GM19043 (cell line): Measurements from ENCODE around the gene ARHGEF1.
"Not testable (repeated sequence)": the region's sequence is repeated elsewhere in the genome, so short reads cannot be mapped to it uniquely, and the experiment has no call there.

Experiments
- ATAC-seq: cut with Tn5 transposase; IDR thresholded peaks from one replicate; pipeline ENCODE4 v1.9.1; 2021; ENCODE audit warnings: low read depth; ENCODE audit not compliant: unreplicated experiment

Gene ARHGEF1

DNA sequence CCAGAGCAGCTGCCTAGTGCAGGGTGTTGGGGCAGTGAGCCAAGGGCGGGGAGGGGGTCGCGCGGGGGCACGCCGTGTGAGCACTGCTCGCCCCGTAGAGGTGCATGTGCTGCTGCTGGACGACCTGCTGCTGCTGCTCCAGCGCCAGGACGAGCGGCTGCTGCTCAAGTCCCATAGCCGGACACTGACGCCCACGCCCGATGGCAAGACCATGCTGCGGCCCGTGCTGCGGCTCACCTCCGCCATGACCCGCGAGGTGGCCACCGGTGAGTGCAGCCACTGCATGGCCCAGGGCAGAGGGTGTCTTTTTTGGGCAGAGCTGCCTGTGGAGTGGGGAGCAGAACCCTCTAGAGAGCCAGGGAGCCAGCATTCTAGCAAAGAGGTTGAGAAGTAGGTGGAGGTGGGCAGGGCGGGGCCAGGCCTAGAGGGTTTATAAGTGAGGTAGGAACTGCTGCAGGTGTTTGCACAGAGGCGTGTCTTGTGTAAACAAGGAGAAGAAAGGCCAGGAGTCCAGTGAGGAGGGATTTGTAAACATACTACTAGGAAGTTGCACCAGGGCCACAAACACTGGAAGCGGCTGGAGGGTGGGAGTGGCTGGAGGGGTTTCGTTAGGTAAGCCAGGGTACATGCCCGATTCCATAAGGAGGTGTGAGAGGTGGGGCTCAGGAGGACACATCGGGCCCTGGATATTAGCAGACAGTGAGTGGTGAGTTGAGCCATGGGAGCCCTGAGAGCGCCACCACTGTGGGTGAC lies 21.3 kb downstream of the ARHGEF1 start:
- ATAC-seq, result no peak

DNA sequence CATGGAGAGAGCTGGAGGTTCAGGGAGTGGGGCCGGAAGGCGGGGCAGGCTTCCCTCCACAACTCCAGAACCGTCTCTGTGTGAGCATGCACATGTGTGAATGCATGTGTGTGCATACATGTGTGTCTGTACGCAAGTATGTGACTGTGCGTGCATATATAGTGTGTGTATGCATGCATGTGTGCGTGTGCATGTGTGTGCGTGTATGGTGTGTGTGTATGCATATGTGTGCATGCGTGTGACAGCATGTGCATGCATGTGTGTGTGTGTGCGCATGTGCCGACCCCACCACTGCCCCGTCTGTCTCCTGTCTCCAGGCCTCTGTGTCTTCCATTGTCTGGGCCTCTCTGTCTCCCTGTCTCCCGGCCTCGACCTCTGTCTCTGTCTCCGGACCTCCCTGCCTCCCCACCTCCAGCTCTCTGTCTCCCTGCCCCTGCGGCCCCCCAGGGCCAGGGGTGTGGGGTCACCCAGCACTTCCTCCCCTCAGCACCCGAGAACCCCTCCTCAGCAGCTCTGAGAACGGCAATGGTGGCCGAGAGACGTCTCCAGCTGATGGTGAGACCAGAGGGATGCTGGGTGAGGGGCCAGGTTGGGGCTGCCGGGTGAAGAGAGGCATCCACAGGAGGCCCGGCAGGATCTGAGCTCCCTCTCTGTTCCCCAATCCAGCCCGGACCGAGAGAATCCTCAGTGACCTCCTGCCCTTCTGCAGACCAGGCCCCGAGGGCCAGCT lies 22.5 kb downstream of the ARHGEF1 start:
- no peak for ATAC-seq

DNA sequence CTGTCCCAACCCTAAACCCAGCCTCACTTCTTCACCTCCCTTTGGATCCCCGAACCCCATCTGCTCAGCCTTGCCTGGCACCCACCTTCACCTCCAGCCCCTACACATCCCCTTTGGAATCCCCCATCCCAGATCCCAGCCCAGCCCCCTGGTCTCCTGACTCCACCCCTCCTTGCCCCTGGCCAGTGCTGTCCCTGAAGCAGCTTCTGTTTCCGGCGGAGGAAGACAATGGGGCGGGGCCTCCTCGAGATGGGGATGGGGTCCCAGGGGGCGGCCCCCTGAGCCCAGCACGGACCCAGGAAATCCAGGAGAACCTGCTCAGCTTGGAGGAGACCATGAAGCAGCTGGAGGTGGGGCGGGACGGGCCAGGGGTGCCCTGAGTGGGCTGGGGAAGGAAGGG lies 23.3 kb downstream of the ARHGEF1 start:
- no peak for ATAC-seq

DNA sequence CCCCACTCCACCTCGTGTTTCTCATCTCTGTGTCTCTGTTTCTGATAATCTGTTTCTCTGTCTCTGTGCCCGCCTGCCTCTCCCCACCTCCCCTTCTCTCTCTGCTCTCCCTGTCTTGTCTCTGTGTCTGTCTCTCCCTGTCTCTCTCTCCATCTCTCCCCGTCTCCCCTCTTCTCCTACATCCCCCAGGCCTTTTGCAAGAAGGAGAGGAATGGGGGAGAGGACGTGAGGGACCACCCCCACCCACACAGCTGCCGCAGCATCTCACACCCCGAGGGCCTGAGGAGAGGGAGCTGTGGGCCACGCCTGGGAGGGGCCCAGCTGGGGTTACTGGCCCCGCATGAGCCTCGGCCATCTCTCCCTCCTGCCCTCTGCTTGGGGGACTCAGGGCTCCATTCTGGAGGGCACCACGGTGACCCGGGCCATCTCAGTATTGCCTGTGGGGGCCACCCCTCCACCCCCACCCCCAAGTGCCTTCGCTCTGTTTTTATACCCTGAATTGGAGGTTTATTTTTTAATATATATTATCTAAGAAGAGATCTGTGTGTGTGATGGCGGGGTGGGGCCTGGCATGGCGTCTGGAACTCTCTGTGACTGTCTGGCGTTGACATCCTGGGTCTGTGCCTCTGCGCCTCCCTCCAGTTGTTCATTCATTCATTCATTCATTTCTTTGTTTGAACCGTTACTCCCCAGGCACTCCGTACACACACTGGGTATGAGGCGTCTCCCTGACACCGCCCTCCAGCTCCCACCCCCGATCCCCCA lies 24.1 kb downstream of the ARHGEF1 start:
- no peak for ATAC-seq

DNA sequence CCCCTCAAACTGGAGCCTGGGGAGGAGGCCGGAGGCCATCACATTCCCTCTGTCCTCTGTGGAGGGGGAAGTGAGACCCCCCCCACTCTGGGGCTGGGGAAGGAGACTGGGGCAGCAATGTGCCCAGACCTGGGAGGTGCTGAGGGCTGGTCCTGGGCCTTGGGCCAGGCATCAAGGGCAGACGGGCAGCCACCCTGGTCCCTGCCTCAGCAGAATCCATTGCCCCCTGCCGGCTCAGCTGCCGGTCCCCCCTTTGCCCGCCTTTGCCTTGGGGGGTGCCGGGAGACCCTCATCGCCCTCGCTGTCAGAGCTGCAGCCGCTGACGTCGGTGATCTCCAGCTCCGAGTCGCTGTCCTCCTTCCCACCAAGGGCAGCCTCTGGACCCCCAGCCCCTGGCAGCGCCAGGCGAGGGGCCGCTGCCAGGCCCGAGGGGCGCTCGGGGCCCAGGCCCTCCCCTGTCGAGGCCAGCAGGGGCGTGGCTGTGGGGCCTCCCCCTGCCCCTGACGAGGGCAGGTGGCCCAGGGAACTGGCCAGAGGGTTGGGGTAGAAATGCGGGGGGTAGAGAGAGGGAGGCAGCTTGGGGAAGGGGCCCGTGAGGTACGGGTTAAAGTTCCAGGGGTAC lies 25.1 kb downstream of the ARHGEF1 start:
- no peak for ATAC-seq

DNA sequence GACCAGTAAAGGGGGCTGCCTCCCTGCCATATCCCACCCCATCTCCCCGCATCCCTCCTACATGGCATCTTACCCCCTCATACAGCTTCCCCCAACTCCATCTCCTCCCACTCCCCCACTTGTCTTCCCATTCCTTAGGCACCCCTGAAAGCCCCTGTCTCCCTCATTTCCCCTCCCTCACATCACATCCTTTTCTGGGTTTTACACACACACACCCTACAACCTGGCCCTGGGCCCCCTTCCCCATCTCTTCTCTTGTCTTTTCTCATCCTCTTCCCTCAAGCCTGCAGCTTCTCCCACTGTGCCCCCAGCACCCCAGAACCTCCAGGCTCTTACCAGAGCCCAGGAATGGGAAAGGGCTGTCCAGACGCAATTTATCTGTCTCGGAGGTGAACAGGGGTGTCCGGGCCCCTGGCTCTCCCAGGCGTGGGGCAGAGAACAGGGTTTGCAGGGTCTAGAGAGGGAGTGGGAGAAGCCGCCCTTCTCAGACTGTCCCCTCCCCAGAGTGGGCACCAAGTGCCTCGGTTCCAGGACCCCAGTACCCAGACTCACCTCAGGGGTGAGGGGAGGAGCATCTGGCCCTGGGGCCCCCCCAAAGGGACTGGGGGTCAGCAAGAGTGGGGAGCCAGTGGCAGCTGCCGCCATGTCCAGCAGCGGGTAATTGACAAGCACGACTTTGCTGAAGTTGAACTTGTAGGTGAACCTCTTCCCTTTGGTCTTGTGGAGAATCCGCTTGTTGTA lies 25.9 kb downstream of the ARHGEF1 start:
- no peak for ATAC-seq

DNA sequence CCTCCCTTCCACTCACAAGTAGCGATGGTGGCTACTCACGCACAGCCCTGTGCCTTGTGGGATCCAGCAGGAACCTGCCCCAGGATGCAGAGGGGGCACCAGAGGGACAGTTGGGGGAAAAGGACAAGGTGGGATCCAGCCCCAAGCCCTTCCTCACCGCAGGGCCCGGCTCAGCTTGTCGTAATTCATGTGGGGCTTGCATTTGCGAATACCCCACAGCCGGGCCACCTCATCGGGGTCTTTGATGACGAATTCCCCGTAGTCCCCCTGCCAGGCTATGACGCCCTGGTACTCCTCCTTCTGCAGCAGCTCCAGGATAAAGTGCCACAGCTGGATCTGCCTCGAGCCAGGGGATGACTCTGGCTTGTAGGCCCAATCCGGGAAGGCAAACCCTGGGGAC lies 26.7 kb downstream of the ARHGEF1 start:
- ATAC-seq, result no peak

DNA sequence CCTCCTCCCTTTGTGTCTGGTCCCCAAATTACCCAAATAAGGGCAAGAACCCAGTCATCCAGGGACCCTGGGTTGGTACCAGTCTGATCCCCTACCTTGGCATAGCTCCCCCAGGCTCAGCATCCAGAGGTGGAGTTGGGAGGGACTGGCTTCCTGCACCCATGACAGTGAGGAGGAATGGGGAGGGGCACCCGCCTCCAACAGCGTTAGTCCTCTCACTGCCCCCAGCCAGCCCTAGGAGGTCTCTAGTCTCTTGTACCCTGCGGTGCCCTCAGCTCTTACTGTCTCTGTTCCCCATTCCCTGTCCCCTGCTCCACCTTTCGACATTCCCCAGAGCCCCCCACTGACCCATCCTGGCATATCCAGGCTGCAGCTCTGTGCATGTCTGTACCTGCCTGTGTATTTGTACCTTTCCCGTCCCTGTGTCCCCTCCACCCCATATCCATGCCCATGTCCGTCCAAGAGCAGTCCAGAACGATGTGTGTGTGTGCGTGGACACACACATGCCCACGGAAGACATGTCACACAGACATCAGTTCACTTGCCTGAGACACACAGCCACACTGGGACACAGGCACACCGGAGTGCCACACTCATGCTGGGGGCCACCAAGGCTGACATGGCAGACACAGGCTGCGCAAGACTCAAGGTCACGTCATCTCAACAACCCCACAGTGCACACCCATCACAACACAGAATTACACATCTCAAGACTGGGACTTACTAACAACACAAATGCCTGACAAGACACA lies 27.4 kb downstream of the ARHGEF1 start:
- no peak for ATAC-seq

DNA sequence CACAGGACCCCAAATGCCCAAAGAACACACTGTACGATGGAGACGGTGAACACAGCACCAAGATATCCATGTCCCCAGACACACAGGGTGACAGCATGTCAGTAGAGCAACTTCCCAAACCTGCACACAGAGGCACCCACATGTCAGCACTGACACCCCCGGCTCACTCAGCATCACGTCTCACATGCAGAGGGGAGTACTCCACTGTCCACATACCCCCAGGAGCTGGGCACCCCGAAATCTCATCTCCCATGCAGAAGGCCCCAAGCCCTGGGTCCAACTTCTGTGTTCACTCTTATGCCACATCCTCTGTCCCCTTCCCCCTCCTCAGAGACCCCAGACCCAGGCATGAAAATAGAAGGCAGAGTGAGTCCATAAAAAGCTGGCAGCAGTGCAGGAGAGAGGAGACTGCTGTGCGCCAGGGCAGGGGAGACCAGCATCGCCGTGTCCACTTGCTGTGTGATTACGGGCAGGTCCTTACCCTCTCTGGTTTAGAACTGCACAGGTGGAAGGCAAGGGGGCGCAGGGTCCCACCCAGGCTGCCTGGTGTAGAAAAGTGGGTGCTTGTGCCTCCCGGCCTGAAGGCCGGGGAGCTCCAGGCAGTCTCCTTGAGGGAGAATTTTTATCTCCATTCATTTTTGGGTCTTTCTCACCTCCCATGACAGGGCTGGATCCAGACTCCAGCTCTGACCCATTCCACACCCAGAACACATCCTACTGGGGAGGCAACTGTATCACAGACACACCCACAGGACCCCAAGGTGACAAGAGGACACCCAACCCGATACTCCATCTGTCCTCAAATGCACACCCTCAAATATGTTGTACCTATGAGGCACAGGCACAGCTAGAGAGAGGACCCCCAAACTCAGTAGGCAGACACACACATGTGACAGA lies 28.3 kb downstream of the ARHGEF1 start:
- no peak for ATAC-seq

DNA sequence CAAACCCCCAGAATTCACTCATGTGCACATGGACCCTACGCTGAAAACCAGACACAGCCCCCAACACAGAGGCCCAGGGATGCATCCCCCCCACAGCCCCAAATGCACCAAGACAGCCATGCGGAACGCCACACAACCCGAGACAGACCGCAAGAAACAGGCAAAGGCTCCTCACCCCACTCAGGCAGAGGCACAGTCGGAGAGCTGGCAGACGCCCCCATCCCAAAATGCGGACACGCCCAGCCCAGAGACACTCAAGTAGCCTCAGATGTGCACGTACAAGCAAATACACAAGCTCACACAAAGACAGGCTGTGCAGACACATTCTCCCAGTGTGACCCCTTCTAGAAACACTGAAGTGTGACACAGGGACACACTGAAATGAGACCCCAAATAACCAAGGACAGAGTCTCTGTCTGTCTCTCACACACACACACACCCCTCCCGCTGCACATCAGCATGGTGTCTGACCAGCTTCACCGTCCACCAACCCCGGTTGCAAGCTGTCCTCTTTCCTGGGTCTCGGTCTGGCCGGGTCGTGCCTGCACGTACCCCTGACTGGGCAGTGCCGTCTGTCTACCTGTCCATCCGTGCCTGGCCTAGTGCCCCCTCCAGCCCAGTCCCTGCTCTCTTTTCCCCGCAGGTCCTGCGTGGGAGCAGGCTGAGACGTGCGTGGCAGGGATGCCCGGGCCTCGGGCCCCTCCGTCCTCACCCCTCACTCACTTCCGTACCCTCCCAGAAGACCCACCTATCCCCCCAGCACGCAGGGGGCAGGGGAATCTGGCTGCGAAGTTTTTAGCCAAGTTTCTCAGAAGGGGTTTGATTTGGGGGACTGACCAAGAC lies 29.1 kb downstream of the ARHGEF1 start:
- ATAC-seq, result no peak

DNA sequence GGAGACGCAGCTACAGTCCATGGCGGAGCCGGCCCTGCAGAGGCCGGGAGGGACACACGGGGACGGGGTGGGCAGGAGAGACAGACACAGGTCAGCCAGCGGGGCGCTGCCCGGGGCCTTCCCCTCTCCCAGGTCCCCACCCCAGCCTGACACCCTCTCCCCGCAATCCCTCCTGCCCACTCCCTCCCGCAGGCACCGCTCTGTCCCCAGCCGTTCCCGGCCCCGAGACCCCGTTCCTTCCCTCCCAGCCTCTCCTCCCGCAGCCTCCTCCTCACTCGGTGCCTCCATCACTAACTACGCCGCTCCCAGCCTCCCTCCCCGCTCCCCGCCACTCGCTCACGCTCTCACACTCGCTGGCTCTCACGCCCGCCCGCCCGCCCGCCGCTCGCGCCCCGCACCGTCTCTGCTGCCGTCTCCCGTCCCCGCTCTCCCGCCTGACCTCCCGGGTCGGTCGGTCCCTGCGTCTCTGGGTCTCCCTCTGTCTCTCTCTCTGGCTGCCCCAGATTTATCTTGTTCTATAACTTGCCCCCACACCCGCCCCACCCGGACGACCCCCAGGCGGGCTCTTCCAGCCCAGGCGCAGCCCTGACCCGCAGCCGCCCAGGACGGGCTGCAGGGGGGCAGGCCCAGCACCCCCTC lies 30.0 kb downstream of the ARHGEF1 start:
- ATAC-seq, result no peak

DNA sequence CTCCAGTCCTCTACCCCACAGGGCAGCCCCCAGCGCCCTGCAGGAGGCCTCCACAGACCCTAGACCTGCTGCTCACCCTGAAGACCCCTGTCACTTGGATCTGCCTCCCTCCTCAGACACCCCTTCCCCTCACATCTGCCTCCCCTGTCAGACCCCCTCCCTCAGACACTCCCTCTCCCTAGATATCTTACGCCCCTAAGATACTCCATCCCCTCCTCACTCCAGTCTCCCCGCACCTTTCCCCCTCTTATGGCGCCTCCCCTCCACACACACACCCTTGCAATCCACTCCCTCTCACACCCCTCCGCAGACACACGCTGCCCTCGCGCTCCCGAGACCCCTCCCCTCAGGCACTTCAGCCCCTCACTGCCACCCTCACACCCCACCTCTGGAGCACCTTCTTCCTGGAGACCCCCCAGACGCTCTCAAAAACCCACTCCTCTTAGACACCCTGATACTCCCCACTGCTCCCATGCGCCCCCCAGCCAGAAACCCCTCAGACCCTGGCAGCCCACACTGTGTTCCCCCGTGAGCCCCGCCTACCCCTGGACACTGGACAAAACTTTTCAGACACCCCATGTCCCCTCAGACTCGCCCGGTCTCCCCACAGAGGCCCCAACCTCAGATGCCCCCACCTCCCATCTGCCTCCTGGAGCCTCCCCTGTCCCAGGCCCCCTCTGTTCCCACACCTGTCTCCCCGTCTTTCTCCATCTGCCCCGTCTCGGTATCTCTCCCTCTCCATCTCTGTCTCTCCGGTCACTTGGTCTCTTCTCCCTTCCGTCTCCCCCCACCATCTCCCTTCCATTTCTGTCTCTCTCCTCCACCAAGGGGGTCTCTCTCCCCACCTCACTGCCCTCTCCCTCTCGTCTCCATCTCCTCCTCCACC lies 30.8 kb downstream of the ARHGEF1 start:
- ATAC-seq, result no peak

DNA sequence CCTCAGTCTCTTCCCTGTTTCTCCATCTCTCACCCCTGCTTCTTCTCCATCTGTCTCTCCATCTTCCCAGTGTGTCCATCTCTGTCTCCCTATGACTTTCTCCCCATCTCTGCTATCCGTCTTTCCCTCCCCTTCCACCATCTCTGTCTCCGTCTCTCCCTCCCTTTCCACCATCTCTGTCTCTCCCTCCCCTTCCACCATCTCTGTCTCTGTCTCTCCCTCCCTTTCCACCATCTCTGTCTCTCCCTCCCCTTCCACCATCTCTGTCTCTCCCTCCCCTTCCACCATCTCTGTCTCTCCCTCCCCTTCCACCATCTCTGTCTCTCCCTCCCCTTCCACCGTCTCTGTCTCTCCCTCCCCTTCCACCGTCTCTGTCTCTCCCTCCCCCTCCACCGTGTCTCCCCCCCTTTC lies 31.4 kb downstream of the ARHGEF1 start:
- ATAC-seq, result not testable (repeated sequence)

DNA sequence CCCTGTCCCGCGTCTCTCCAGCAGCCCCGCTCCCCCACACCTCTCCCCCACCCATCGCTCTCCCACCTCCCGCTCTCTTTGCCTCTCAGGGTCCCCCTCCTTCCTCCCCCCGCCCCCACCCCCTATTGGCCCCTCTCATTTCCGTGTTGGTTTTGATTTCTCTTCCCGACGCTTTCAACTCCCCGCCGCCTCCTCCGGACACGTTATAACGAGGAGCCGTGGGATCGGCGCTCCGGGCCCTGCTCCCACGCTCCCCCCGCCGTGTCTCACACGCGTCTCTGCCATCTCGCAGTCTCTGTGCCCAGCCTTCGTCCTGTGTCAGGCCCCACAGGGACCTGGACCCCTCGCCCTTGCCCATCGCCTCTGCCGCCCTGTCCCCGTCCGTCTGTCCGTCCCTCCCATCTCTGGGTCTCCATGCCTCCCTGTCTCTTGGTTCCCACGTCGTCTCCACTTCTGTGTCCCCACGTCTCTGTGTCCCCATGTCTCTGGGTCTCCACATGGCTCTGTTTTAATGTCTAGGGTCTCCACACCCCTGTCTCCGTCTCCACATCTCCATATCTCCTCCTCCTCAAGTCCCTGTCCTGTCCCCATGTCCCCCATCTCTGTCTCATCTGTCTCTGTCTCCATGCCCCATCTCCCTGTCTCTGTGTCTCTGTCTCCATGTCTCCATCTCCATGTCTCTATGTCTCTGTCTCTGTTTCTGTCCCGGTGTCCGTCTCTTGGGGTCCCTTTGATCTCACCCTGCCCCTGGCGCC lies 32.2 kb downstream of the ARHGEF1 start:
- no peak for ATAC-seq

DNA sequence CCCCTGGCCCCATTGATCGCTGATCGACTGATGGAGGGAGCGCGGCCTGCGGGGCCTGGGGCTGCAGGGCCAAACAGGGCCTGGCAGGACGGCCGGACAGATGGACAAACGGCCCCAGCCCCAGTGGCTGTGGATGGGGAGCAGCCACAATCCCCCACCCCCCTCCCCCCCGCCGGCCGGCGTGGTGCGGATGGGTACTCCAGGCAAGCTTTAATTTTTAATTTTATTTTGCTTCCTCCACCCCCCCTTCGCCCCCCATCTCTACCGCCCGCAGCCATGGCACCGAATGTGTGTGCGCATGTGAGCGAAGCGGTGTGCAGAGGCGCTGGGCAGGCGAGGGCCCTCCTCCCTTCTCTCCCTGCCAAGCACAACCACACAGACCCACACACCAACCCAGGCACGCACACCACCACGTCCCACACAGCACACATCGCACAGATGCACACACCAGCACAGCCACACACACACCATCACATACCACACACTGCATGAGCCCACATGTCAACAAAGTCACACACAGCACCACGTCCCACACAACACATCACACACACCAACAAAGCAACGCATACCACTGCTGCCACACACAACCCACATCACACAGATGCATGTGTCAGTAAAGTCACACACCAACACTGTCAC lies 32.9 kb downstream of the ARHGEF1 start:
- no peak for ATAC-seq
